HCT116 (cell line): ENCODE results near the gene RFX2. TPM values are rescaled to one million over a fixed set of nuclear protein-coding genes. Genes with fewer than 3 reads are reported as not detected.

Experiments
- ATAC-seq: fragments of 200-7000 bp; cut with Tn5 transposase; 2 replicates; pipeline ENCODE4 v1.9.1; 2020; ENCODE audit warnings: mild to moderate bottlenecking, moderate library complexity
- BruUV-seq: library from RNA; stranded (reverse); fragments of 400-500 nt; replicated peaks from 2 replicates; lab custom pipeline; 2021; lab: Mats Ljungman, UMichigan
- CTCF ChIA-PET: fragments of 300-600 bp; sonication (Branson Sonifier 250); formaldehyde crosslinking; loops from one replicate; lab custom pipeline; 2021; ENCODE audit warnings: antibody characterized with exemption; lab: Charles Lee
- POLR2A ChIA-PET: fragments of 300-600, 350-600 bp; sonication (Branson Sonifier 250); formaldehyde crosslinking; loops from one replicate; lab custom pipeline; 2021; ENCODE audit warnings: antibody characterized with exemption; lab: Charles Lee
- RAD21 ChIA-PET, 2 experiments: fragments of 300-600 bp; sonication (Branson Sonifier 250); formaldehyde crosslinking; loops; one replicate each; lab custom pipeline; 2023; ENCODE audit warnings: low total read pairs in 2 of 2; ENCODE audit not compliant: uncharacterized antibody in 2 of 2, unreplicated experiment in 2 of 2, low non-redundant PET in 1 of 2; lab: Charles Lee
- DNase-seq: peaks from one replicate; pipeline ENCODE4 v3.0.0-alpha.2; 2010; ENCODE audit warnings: low read depth, low spot score
- H2AFZ ChIP-seq: fragments of 200-600 bp; shearing (Covaris generic), sonication (generic); 2 replicates; pipeline ENCODE4 v1.6.1; 2017; ENCODE audit warnings: low read depth, mixed run types, mixed read lengths, antibody characterized with exemption, low read length; ENCODE audit not compliant: poor library complexity, severe bottlenecking
- H3K27ac ChIP-seq: 2 replicates; pipeline ENCODE4 v1.5.1; 2012; ENCODE audit warnings: low read depth, low read length
- H3K27me3 ChIP-seq: fragments of 200-600 bp; sonication (generic); 2 replicates; pipeline ENCODE4 v1.6.1; 2016; ENCODE audit warnings: mixed run types, low read length, mixed read lengths; ENCODE audit not compliant: insufficient read depth
- H3K36me3 ChIP-seq, 2 experiments: fragments of 200-500 bp in 1 of 2; fragments of 200-600 bp in 1 of 2; sonication (Bioruptor generic) in 1 of 2; sonication (generic) in 1 of 2; 2 replicates each; pipeline versions ENCODE4 v1.5.1 to v1.6.1; 2014 to 2016; ENCODE audit warnings: low read length in 2 of 2, inconsistent platforms in 1 of 2, mixed read lengths in 1 of 2, mixed run types in 1 of 2; ENCODE audit not compliant: insufficient read depth in 2 of 2, control insufficient read depth in 1 of 2
- H3K4me1 ChIP-seq, 2 experiments: fragments of 200-600 bp in 1 of 2; sonication (generic) in 1 of 2; 2 replicates each; pipeline versions ENCODE4 v1.5.1 to v1.6.1; 2012 to 2017; ENCODE audit warnings: low read length in 2 of 2, inconsistent platforms in 1 of 2, mild to moderate bottlenecking in 1 of 2, mixed read lengths in 1 of 2, mixed run types in 1 of 2, moderate library complexity in 1 of 2; ENCODE audit not compliant: insufficient read depth in 2 of 2, control insufficient read depth in 1 of 2
- H3K4me2 ChIP-seq: fragments of 200-600 bp; sonication (generic); 2 replicates; pipeline ENCODE4 v1.6.1; 2017; ENCODE audit warnings: mixed run types, low read length, mixed read lengths
- H3K4me3 ChIP-seq, 2 experiments: fragments of 200-600 bp in 1 of 2; sonication (generic) in 1 of 2; replicated peaks in 1 of 2; 2 replicates each; pipeline ENCODE4 v1.5.1; 2011 to 2016; ENCODE audit warnings: low read length in 2 of 2, control low read depth in 1 of 2, low read depth in 1 of 2, mild to moderate bottlenecking in 1 of 2, mixed read lengths in 1 of 2, mixed run types in 1 of 2
- H3K79me2 ChIP-seq: fragments of 200-600 bp; sonication (generic); 2 replicates; pipeline ENCODE4 v1.6.1; 2017; ENCODE audit warnings: mild to moderate bottlenecking, mixed run types, low read length, moderate library complexity, mixed read lengths; ENCODE audit not compliant: insufficient read depth
- H3K9ac ChIP-seq: fragments of 200-600 bp; sonication (generic); 2 replicates; pipeline ENCODE4 v1.6.1; 2016; ENCODE audit warnings: low read length, mixed read lengths
- H3K9me2 ChIP-seq: fragments of 200-600 bp; sonication (generic), shearing (Covaris generic); 2 replicates; pipeline ENCODE4 v1.6.1; 2017; ENCODE audit warnings: mixed run types, mild to moderate bottlenecking, moderate library complexity; ENCODE audit not compliant: insufficient read depth
- H3K9me3 ChIP-seq, 2 experiments: fragments of 200-500 bp in 1 of 2; fragments of 200-600 bp in 1 of 2; sonication (Bioruptor generic) in 1 of 2; sonication (generic) in 1 of 2; 2 replicates each; pipeline ENCODE4 v1.6.1; 2014 to 2017; ENCODE audit warnings: low read length in 2 of 2, mixed read lengths in 2 of 2, inconsistent platforms in 1 of 2, low read depth in 1 of 2, mild to moderate bottlenecking in 1 of 2, mixed run types in 1 of 2, moderate library complexity in 1 of 2; ENCODE audit not compliant: control insufficient read depth in 1 of 2, insufficient read depth in 1 of 2
- H4K20me1 ChIP-seq: fragments of 200-600 bp; sonication (generic), shearing (Covaris generic); 2 replicates; pipeline ENCODE4 v1.6.1; 2017; ENCODE audit warnings: mixed run types, mild to moderate bottlenecking, moderate library complexity; ENCODE audit not compliant: insufficient read depth
- MAX ChIP-seq: IDR thresholded peaks from 2 replicates; pipeline ENCODE4 v1.6.1; 2012
- RAD21 ChIP-seq: IDR thresholded peaks from 2 replicates; pipeline ENCODE4 v1.6.1; 2012; ENCODE audit warnings: low read depth, mild to moderate bottlenecking
- intact Hi-C: fragments of 100-400 bp; cut with micrococcal nuclease; formaldehyde crosslinking; loops from 2 replicates; pipeline ENCODE4 v1.10.0; 2022
- total RNA-seq: library from RNA; stranded (reverse); gene quantifications from one replicate; pipeline ENCODE4 v1.2.1, GENCODE V29; 2021; ENCODE audit not compliant: unreplicated experiment
- TF ChIP-seq, protein P1 (sequence below), 3 experiments: fragments of 200-600 bp in 1 of 3; sonication (generic) in 1 of 3; IDR thresholded peaks in 2 of 3; conservative IDR thresholded peaks in 1 of 3; 2 replicates each; pipeline ENCODE4 v1.5.1; 2012 to 2017; ENCODE audit warnings: low read depth in 2 of 3, low read length in 2 of 3, antibody characterized with exemption in 1 of 3, borderline replicate concordance in 1 of 3, control low read depth in 1 of 3, mild to moderate bottlenecking in 1 of 3, mixed read lengths in 1 of 3, mixed run types in 1 of 3, moderate library complexity in 1 of 3; ENCODE audit not compliant: insufficient read depth in 1 of 3

The RFX2 gene
- total RNA-seq, 1 experiment from 2014 or later, result 13.7 TPM

DNA sequence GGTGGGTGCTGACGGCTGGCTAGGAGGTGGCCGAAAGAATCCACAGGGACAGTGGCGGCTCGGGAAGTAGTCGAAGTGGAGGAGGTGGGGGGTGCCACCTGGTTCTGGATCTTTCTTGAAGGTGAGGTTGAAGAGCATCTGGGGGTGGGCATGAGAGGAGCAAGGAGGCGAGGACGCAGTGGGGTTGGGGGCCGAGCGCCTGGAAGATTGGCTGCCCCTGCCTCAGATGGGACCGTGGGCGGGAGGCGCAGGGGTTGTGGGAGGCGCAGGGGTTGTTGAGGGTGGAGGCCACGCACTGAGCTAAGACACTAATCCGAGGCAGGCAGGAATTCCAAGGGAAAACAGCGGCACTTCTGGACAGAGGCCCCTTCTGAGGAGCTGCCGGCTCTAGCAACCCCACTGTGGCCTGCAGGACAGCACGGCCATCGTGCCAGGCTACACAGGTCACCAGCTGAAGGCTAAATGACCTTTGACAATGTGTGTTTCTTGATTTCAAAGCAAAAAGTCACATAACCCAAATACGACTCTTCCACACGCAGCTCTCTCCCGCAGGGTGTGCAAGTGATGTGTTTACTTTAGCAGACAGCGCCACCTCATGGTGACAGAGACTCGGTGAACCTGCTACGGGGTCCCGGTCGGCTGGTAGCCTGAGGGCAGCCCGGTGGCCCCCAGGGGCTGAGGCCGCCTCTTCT lies 88.3 kb downstream of the RFX2 start:
- Histone ChIP-seq H3K4me2 (no peak overlapping the region), H4K20me1 (no peaks in the 10 kb centered on the region), H2AFZ (no peak overlapping the region), H3K79me2 (no peaks in the 10 kb centered on the region), H3K4me3 (no peak overlapping the region), H3K9me2 (no peaks in the 10 kb centered on the region), H3K9me3 (no peaks in the 10 kb centered on the region), H3K36me3 (no peaks in the 10 kb centered on the region), H3K4me1 (peaks cover 0 to 6% of the 10 kb centered on the region in 2 experiments; a peak in 1 of 4 replicates), H3K27ac (no peak overlapping the region), H3K9ac (no peak overlapping the region), H3K27me3 (no peaks in the 10 kb centered on the region)
- ChIA-PET RAD21 (interaction anchor here (0.5 to 1.8 kb wide), 7 partner anchors 20 to 388 kb away, joined by 3 to 10 read pairs (median 3); no protein-coding TSS in a partner anchor), CTCF (interaction anchor here (0.6 to 3.1 kb wide), 17 partner anchors 8 to 248 kb away, joined by 3 to 46 read pairs (median 4); partner anchors contain the start of genes NRTN and RANBP3), POLR2A (no interaction called here)
- DNase-seq (peak; percentile 47), ATAC-seq (peak; percentile 98)
- TF ChIP-seq RAD21 (peak; percentile 88), MAX (no peak)
- TF ChIP-seq, protein P1, sequence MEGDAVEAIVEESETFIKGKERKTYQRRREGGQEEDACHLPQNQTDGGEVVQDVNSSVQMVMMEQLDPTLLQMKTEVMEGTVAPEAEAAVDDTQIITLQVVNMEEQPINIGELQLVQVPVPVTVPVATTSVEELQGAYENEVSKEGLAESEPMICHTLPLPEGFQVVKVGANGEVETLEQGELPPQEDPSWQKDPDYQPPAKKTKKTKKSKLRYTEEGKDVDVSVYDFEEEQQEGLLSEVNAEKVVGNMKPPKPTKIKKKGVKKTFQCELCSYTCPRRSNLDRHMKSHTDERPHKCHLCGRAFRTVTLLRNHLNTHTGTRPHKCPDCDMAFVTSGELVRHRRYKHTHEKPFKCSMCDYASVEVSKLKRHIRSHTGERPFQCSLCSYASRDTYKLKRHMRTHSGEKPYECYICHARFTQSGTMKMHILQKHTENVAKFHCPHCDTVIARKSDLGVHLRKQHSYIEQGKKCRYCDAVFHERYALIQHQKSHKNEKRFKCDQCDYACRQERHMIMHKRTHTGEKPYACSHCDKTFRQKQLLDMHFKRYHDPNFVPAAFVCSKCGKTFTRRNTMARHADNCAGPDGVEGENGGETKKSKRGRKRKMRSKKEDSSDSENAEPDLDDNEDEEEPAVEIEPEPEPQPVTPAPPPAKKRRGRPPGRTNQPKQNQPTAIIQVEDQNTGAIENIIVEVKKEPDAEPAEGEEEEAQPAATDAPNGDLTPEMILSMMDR (IDR thresholded peaks at IDR 0.05 in 2 of 3, conservative IDR thresholded peaks at IDR 0.05 in 1 of 3; ENCODE audit: borderline replicate concordance in 1 of 3, insufficient read depth in 1 of 3, low read depth in 2 of 3, low read length in 2 of 3), result peak; percentile 74 to 85 (median 82)
- BruUV-seq, result no TSS peak
- intact Hi-C loops, result loop anchor here (1.0 to 2.0 kb wide), 3 partner anchors 35 to 249 kb away; partner anchors contain the start of gene NRTN
